Neural progenitor cell (in vitro differentiated cells): ENCODE data around the gene COMMD7. TPM values are rescaled to one million over a fixed set of nuclear protein-coding genes. Genes with fewer than 3 reads are reported as not detected.
A peak's percentile ranks its signal among the peaks of the same experiment; 100 is the strongest.

Source experiments
- DNase-seq: peaks from one replicate; pipeline ENCODE4 v3.0.0-alpha.2; 2016; ENCODE audit warnings: low spot score
- H2AFZ ChIP-seq: fragments of 200-600 bp; sonication (generic); replicated peaks from 2 replicates; pipeline ENCODE4 v1.6.1; 2016; ENCODE audit warnings: antibody characterized with exemption
- H3F3A ChIP-seq: fragments of 200-600 bp; sonication (generic); 2 replicates; pipeline ENCODE4 v1.6.1; 2016; ENCODE audit warnings: antibody characterized with exemption, low read depth
- H3K27ac ChIP-seq: fragments of 200-600 bp; sonication (generic); 2 replicates; pipeline ENCODE4 v1.5.1; 2016; ENCODE audit warnings: mild to moderate bottlenecking
- H3K27me3 ChIP-seq: fragments of 200-600 bp; sonication (generic); 2 replicates; pipeline ENCODE4 v1.6.1; 2016; ENCODE audit warnings: mild to moderate bottlenecking, moderate library complexity
- H3K36me3 ChIP-seq: fragments of 200-600 bp; sonication (generic); 2 replicates; pipeline ENCODE4 v1.5.1; 2016
- H3K4me1 ChIP-seq: fragments of 200-600 bp; sonication (generic); 2 replicates; pipeline ENCODE4 v1.6.1; 2016; ENCODE audit warnings: mixed run types
- H3K4me2 ChIP-seq: fragments of 200-600 bp; sonication (generic); 2 replicates; pipeline ENCODE4 v1.6.1; 2016
- H3K4me3 ChIP-seq: fragments of 200-600 bp; sonication (generic); 2 replicates; pipeline ENCODE4 v1.5.1; 2016
- H3K79me2 ChIP-seq: fragments of 200-600 bp; sonication (generic); 2 replicates; pipeline ENCODE4 v1.6.1; 2016; ENCODE audit warnings: low read depth
- H3K9ac ChIP-seq: fragments of 200-600 bp; sonication (generic); 2 replicates; pipeline ENCODE4 v1.6.1; 2016
- H3K9me3 ChIP-seq: fragments of 200-600 bp; sonication (generic); 2 replicates; pipeline ENCODE4 v1.5.1; 2016; ENCODE audit warnings: low read depth
- H4K20me1 ChIP-seq: fragments of 200-600 bp; sonication (generic); 2 replicates; pipeline ENCODE4 v1.6.1; 2016; ENCODE audit warnings: low read depth
- H3K27ac Mint-ChIP-seq: 3 replicates; pipeline ENCODE4 v1.8.0; 2021; ENCODE audit warnings: mixed read lengths
- H3K27me3 Mint-ChIP-seq: 2 replicates; pipeline ENCODE4 v1.8.0; 2022; ENCODE audit warnings: low read depth, mild to moderate bottlenecking, inconsistent platforms, moderate library complexity, mixed read lengths; ENCODE audit not compliant: insufficient read depth
- H3K36me3 Mint-ChIP-seq: 3 replicates; pipeline ENCODE4 v1.8.0; 2021; ENCODE audit warnings: mixed read lengths
- H3K4me1 Mint-ChIP-seq: 3 replicates; pipeline ENCODE4 v1.8.0; 2021; ENCODE audit warnings: mixed read lengths
- H3K4me3 Mint-ChIP-seq: 3 replicates; pipeline ENCODE4 v1.8.0; 2021; ENCODE audit warnings: mild to moderate bottlenecking, moderate library complexity, mixed read lengths
- H3K9me3 Mint-ChIP-seq: 3 replicates; pipeline ENCODE4 v1.8.0; 2020; ENCODE audit warnings: mixed read lengths
- CTCF ChIP-seq: fragments of 200-600 bp; sonication (generic); IDR thresholded peaks from 2 replicates; pipeline ENCODE4 v1.5.1; 2017; ENCODE audit warnings: antibody characterized with exemption, mild to moderate bottlenecking
- EZH2 ChIP-seq: fragments of 200-600 bp; sonication (generic); IDR thresholded peaks from 2 replicates; pipeline ENCODE4 v1.6.1; 2017; ENCODE audit warnings: antibody characterized with exemption, mild to moderate bottlenecking, moderate library complexity
- EZH2phosphoT487 ChIP-seq: fragments of 200-600 bp; sonication (generic); IDR thresholded peaks from 2 replicates; pipeline ENCODE4 v1.6.1; 2017; ENCODE audit warnings: antibody characterized with exemption
- total RNA-seq: library from RNA; depleted of rRNA; stranded (reverse); fragments of >200 nt; gene quantifications from 2 replicates; pipeline ENCODE4 v1.2.3, GENCODE V29; 2015; ENCODE audit warnings: low replicate concordance

The COMMD7 gene
- total RNA-seq, 1 donor from 2014 or later, result 44.4 TPM

- H3K27me3 Mint-ChIP-seq, result peaks cover 13% of the 10 kb centered on the region
- H3K9ac ChIP-seq, result no peak overlapping the region
- H3K36me3 ChIP-seq, result no peaks in the 10 kb centered on the region
- H3K4me3 ChIP-seq, result no peak overlapping the region
- peaks cover 23% of the 10 kb centered on the region for H3K4me1 Mint-ChIP-seq
- no peaks in the 10 kb centered on the region for H3K27me3 ChIP-seq
- H3K9me3 ChIP-seq, result no peaks in the 10 kb centered on the region
- H3K4me3 Mint-ChIP-seq, result no peak overlapping the region
- H3K36me3 Mint-ChIP-seq, result no peaks in the 10 kb centered on the region
- H3K4me2 ChIP-seq, result no peak overlapping the region
- H3K27ac ChIP-seq, result no peak overlapping the region
- H3K9me3 Mint-ChIP-seq, result no peaks in the 10 kb centered on the region
- TF ChIP-seq EZH2 (no peak), CTCF (no peak), EZH2phosphoT487 (no peak)
- no peak overlapping the region for H2AFZ ChIP-seq
- no peak for DNase-seq
- no peaks in the 10 kb centered on the region for H3K79me2 ChIP-seq
- no peak overlapping the region for H3K27ac Mint-ChIP-seq
- peaks cover 24% of the 10 kb centered on the region for H3F3A ChIP-seq
- peaks cover 10% of the 10 kb centered on the region for H3K4me1 ChIP-seq
- H4K20me1 ChIP-seq, result no peaks in the 10 kb centered on the region
Observed at GRCh38 chr20:32687180-32687532, 56.1 kb downstream of the COMMD7 start.

GRCh38 chr20:32686530-32687179 lies 56.6 kb downstream of the COMMD7 start:
- Histone ChIP-seq H3K27ac (no peak overlapping the region), H3K4me2 (no peak overlapping the region), H4K20me1 (no peaks in the 10 kb centered on the region), H3K4me1 (peaks cover 13% of the 10 kb centered on the region), H3K4me3 (no peak overlapping the region), H3K9me3 (no peaks in the 10 kb centered on the region), H3K36me3 (no peaks in the 10 kb centered on the region), H2AFZ (no peak overlapping the region), H3K9ac (no peak overlapping the region), H3K27me3 (no peaks in the 10 kb centered on the region), H3K79me2 (no peaks in the 10 kb centered on the region), H3F3A (peaks cover 29% of the 10 kb centered on the region)
- no peak for TF ChIP-seq EZH2
- no peak for TF ChIP-seq EZH2phosphoT487
- TF ChIP-seq CTCF, result no peak
- H3K36me3 Mint-ChIP-seq, result no peaks in the 10 kb centered on the region
- no peak for DNase-seq
- peaks cover 14% of the 10 kb centered on the region for H3K27me3 Mint-ChIP-seq
- no peak overlapping the region for H3K27ac Mint-ChIP-seq
- no peaks in the 10 kb centered on the region for H3K9me3 Mint-ChIP-seq
- peaks cover 26% of the 10 kb centered on the region for H3K4me1 Mint-ChIP-seq
- H3K4me3 Mint-ChIP-seq, result no peak overlapping the region

- peaks cover 15% of the 10 kb centered on the region for H3K27me3 Mint-ChIP-seq
- H3K4me3 Mint-ChIP-seq, result no peak overlapping the region
- Histone ChIP-seq H3K36me3 (no peaks in the 10 kb centered on the region), H3K9me3 (no peaks in the 10 kb centered on the region), H3F3A (peaks cover 37% of the 10 kb centered on the region), H3K79me2 (no peaks in the 10 kb centered on the region), H3K4me1 (peaks cover 21% of the 10 kb centered on the region), H3K4me3 (no peak overlapping the region), H4K20me1 (no peaks in the 10 kb centered on the region), H3K27me3 (no peaks in the 10 kb centered on the region), H3K4me2 (no peak overlapping the region), H3K9ac (no peak overlapping the region), H2AFZ (no peak overlapping the region), H3K27ac (peak overlapping the region; percentile 61)
- H3K4me1 Mint-ChIP-seq, result peaks cover 33% of the 10 kb centered on the region
- peak overlapping the region; percentile 53 for H3K27ac Mint-ChIP-seq
- H3K36me3 Mint-ChIP-seq, result no peaks in the 10 kb centered on the region
- H3K9me3 Mint-ChIP-seq, result no peaks in the 10 kb centered on the region
- peak; percentile 56 for DNase-seq
- TF ChIP-seq CTCF, result no peak
Observed at GRCh38 chr20:32685541-32686529, 57.4 kb downstream of the COMMD7 start.
